Measurements from ENCODE around the gene RNF7. TPM values are rescaled to one million over a fixed set of nuclear protein-coding genes. Genes with fewer than 3 reads are reported as not detected.
"Not testable (repeated sequence)": the region's sequence is repeated elsewhere in the genome, so short reads cannot be mapped to it uniquely, and the experiment has no call there.

Gene RNF7
- total and polyA plus RNA-seq, 3 donors from 2014 or later = 60.7 to 122 (median 69.9) TPM

DNA sequence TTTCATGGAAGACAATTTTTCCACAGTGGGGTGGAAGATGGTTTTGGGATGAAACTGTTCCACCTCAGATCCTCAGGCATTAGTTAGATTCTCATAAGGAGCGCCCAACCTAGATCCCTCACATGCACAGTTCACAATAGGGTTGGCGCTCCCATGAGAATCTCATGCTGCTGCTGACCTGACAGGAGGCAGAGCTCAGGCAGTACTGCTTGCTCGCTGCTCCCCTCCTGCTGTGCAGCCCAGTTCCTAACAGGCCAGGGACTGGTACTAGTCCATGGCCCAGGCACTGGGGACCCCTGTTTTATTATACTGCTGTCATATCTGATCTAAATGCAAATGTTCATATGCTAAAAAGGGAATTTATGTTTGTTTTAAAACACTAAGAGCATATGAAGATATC is 15.3 kb downstream of the RNF7 start:
- Histone ChIP-seq H3K27ac (no peak overlapping the region), H3K9me3 (no peaks in the 10 kb centered on the region), H3K4me3 (no peak overlapping the region), H3K27me3 (no peaks in the 10 kb centered on the region), H3K36me3 (ENCODE audit: low read depth, missing control alignments) (no peaks in the 10 kb centered on the region), H3K4me1 (no peaks in the 10 kb centered on the region)
- intact Hi-C loops (cut with DNase I; ENCODE audit: low total_unique reads) = no loop called here
- DNase-seq = no peak
- TF ChIP-seq, protein P1, sequence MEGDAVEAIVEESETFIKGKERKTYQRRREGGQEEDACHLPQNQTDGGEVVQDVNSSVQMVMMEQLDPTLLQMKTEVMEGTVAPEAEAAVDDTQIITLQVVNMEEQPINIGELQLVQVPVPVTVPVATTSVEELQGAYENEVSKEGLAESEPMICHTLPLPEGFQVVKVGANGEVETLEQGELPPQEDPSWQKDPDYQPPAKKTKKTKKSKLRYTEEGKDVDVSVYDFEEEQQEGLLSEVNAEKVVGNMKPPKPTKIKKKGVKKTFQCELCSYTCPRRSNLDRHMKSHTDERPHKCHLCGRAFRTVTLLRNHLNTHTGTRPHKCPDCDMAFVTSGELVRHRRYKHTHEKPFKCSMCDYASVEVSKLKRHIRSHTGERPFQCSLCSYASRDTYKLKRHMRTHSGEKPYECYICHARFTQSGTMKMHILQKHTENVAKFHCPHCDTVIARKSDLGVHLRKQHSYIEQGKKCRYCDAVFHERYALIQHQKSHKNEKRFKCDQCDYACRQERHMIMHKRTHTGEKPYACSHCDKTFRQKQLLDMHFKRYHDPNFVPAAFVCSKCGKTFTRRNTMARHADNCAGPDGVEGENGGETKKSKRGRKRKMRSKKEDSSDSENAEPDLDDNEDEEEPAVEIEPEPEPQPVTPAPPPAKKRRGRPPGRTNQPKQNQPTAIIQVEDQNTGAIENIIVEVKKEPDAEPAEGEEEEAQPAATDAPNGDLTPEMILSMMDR (IDR thresholded peaks at IDR 0.05) = no peak
- no peak for TF ChIP-seq POLR2A (IDR thresholded peaks at IDR 0.05)
- 86 to 90% methylated on average over 3 of the region's 3 CpGs for WGBS, 2 donors

GRCh38 chr3:141754032-141754431 is 15.9 kb downstream of the RNF7 start:
- no peaks in the 10 kb centered on the region for H3K36me3 ChIP-seq (ENCODE audit: low read depth, missing control alignments)
- 69 to 81% methylated on average over 1 of the region's 1 CpG for whole genome bisulfite sequencing, 2 donors
- TF ChIP-seq, protein P1 (IDR thresholded peaks at IDR 0.05) = no peak
- no peak for TF ChIP-seq POLR2A (IDR thresholded peaks at IDR 0.05)

DNA sequence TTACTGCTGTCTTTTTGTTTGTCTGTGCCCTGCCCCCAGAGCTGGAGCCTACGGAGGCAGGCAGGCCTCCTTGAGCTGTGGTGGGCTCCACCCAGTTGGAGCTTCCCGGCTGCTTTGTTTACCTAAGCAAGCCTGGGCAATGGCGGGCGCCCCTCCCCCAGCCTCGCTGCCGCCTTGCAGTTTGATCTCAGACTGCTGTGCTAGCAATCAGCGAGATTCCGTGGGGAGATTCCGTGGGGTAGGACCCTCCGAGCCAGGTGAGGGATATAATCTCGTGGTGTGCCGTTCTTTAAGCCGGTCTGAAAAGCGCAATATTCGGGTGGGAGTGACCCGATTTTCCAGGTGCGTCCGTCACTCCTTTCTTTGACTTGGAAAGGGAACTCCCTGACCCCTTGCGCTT is 24.5 kb downstream of the RNF7 start:
- H3K9me3 ChIP-seq; H3K36me3 ChIP-seq (ENCODE audit: low read depth, missing control alignments); DNase-seq; intact Hi-C loops (cut with DNase I; ENCODE audit: low total_unique reads); H3K4me3 ChIP-seq; H3K4me1 ChIP-seq; H3K27ac ChIP-seq; H3K27me3 ChIP-seq: not testable (repeated sequence)
- 82 to 95% methylated on average over 4 to 17 of the region's 19 CpGs for WGBS, 2 donors

More at GRCh38 chr3:141754032-141754431, 15.9 kb downstream of the RNF7 start:
- Histone ChIP-seq H3K27ac (no peak overlapping the region), H3K4me1 (no peaks in the 10 kb centered on the region), H3K9me3 (no peaks in the 10 kb centered on the region), H3K27me3 (no peaks in the 10 kb centered on the region), H3K4me3 (no peak overlapping the region)
- intact Hi-C loops (cut with DNase I; ENCODE audit: low total_unique reads) = no loop called here
- no peak for DNase-seq

- intact Hi-C loops (cut with DNase I; ENCODE audit: low total_unique reads) = no loop called here
- no peaks in the 10 kb centered on the region for H3K27me3 ChIP-seq
- no peak within 1 kb of the TSS for H3K27ac ChIP-seq
- DNase-seq = no peak
- TF ChIP-seq, protein P1 (IDR thresholded peaks at IDR 0.05) = no peak
- TF ChIP-seq POLR2A (IDR thresholded peaks at IDR 0.05) = no peak
- 92 to 97% methylated on average over 9 of the region's 9 CpGs for WGBS, 2 donors
- H3K9me3 ChIP-seq = no peaks in the 10 kb centered on the region
- H3K4me1 ChIP-seq = no peaks in the 10 kb centered on the region
- no peak within 1 kb of the TSS for H3K4me3 ChIP-seq
- no peaks in the 10 kb centered on the region for H3K36me3 ChIP-seq (ENCODE audit: low read depth, missing control alignments)
Measured at GRCh38 chr3:141763088-141763750, 25.1 kb downstream of the RNF7 start, which contains the start of gene GRK7. Gene GRK7, plus strand, starts transcription at chr3:141763408. Its CDS starts 14,877 bp downstream, at chr3:141778285.

DNA sequence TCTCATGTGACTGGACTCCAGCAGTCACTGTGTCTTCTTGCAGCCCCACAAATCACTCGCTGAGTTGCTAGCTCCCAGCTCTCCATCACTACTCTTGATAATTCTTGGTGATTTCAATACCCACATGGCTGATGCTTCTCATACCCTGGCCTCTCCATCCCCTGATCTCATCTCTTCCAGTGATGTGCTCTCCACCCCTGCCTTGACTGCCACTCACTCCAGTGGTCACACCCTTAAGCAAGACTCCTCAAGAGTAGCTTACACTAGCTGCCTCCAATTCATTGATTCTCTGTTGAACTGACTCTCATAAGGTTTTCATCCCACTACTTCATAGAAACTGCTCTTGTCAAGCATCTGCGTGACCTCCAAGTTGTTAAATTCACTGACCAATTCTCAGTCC is 25.9 kb downstream of the RNF7 start:
- Histone ChIP-seq H3K27me3 (no peaks in the 10 kb centered on the region), H3K27ac (no peak overlapping the region), H3K9me3 (no peaks in the 10 kb centered on the region), H3K36me3 (ENCODE audit: low read depth, missing control alignments) (no peaks in the 10 kb centered on the region), H3K4me3 (no peak overlapping the region), H3K4me1 (no peaks in the 10 kb centered on the region)
- no peak for TF ChIP-seq POLR2A (IDR thresholded peaks at IDR 0.05)
- TF ChIP-seq, protein P1 (IDR thresholded peaks at IDR 0.05) = no peak
- intact Hi-C loops (cut with DNase I; ENCODE audit: low total_unique reads) = no loop called here
- DNase-seq = no peak
- WGBS, 2 donors = 94% methylated on average over 2 of the region's 2 CpGs
